NCI-H774 (cell line): Measurements from ENCODE around the gene HSH2D.

Experiments used
- DNase-seq: peaks from one replicate; lab custom pipeline; 2025; lab: John Stamatoyannopoulos, UW

HSH2D gene

DNA sequence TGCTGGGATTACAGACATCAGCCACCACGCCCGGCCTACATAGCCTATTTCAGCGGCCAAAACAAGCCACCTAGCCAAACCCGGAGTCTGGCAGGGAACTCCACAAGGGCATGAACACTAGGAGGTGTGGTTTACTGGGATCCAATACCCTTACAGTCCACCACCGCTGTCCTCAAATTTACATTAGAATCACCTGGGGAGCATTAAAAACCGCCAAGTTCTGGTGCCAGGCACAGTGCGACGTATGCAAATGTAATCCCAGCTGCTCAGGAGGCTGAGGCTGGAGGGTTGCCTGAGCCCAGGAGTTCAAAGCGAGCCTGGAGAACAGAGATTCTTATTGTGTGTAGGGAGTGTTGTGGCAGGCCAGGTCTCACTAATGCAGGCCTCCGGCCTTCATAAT, 50.0 kb downstream of the HSH2D start:
- DNase-seq = no peak

DNA sequence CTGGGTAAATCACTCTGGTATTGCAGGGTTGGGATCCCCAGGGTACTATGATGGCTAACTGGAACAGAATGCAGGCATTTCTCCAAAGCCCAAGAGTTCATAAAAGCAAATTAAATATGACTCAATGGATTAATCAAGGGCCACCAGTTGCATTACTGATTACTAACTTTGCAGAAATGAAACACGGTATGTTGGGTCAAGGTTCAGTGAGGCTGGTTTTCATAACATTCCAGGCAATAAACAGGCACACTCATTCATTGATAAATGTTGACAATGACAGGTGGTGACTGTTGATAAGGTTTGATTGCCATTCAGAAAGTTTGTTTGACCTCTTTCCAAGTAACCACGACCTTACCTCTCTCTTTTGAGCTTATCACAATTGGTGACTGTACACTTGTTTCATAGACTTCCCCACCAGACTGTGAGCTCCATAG, 53.7 kb downstream of the HSH2D start:
- DNase-seq = no peak

DNA sequence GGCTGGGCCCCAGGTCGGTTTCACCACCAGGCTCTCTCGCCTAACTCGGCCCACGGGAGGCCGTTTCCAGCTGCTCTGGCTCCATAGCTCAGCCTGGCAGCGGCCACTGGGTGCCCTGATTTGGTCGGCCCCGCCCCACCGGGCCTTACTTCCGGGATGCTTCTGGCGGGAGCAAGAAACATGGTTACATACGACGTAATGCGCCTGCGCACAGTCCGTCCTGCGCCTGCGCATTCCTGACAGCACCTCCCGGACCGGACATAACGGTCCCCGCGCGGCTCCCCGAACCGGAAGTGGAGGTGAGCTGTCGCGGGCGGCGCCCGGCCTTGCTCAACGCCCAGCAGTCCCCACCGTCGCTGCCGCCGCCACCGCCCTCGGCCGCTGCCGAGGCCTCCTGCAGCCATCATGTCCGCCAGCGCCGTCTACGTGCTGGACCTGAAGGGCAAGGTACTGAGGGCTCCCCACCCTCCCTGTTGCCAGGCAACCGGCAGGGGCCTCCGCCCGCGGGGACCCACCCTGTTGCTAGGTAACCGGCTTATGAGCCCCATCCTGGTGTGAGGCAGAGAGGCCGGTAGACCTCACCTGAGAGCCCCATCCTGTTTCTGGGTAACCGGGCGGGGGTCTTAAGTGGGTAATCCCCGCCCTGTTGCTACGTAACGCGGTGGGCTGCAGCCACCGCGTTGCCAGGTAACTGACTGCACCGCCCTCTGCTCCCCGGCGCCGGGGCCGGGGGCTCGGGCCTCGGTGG, 54.3 kb downstream of the HSH2D start, which contains the start of gene AP1M1:
Gene AP1M1 (plus strand): TSS at position 290 of the 748 bp plus-strand sequence. CDS start 116 bp downstream, at position 406.
- peak; percentile 96 for DNase-seq

DNA sequence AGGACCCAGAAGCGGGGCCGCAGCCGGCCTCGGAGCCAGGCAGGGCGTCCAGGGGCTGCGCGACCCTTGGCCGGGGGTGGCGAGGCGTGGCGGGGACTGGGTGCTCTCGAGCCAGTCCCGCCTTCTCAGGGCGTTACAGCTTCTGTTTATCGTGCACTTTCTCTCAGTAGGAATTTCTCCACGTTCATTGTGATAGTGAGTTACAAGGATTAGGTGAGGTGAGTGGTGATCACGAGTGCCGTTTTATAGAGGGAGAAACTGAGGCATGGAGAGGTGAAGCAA, 54.8 kb downstream of the HSH2D start:
- DNase-seq = no peak

DNA sequence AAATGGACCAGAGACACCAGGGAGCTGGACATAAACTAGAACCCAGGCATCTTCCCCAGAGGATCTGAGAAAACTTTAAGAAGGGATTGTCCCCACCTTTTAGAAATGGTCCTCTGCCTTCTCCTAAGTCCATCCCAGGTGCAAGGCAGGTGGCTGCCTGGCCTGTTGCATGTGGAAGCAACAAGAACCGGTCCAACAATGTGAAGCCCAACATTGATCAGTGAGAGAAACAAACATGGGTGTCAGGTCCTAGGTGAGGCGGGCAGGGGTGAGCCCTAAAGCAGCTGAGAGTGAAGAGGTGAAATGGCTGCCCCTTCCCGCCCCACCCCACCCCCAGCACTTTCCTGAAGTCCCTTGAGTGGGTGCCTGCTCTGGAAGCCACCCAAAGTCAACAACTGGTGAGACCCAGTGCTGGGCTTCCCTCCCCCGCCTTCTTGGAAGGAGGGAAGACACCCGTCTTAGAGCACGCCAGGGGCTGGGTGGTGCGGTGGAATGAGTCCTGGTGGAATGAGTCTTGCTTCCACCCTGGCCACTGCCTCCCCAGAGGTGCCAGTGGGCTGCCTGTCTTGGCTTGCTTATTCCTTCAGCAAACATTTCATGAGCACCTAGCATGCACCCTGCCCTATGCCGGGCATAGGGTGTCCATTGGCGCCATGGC, 55.9 kb downstream of the HSH2D start:
- no peak for DNase-seq

DNA sequence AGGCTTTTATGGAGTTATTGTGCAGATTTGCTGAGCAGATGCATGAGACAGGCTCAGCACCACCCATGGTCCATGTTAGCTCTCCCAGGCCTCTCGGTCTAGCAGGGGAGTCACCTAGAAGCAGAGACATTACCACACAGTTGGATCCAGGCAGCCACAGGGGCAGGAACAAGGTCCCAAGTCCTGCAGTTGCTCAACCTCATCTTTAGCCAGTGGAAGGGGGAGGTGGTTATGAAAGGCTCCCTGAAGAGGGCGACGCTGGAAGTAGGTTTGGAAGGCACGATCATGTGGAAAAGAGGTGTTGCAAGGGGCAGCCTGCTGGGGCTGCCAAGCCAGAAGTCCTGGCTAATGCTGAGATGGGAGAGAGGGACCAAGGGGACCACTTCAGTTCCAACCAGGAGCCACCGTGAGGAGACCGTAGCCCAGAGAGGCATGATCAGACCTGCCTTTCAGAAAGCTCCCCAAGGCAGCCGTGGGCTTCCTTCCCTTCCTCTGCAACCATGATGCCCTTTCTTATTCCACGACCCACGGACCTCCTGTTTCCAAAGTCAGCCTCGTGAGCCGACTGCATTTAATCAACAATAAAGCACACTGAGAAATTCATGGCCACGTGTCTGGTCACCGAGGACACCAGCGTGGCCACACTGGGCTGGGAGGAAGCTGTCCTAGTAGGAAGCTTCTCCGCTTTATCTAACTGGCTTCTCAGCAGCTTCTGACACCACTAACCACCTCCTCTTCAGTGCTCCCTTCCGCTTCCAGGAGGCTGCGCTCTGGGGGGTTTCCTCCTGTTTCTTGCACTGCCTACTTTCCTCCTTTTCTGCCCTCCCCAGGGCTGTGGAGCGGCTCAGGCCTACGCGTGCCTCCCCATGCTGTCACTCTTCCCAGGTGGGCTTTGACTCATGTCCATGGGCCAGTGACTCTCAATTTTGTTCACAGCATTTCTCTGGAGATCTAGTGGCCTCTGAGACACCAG, 56.8 kb downstream of the HSH2D start:
- DNase-seq = no peak

DNA sequence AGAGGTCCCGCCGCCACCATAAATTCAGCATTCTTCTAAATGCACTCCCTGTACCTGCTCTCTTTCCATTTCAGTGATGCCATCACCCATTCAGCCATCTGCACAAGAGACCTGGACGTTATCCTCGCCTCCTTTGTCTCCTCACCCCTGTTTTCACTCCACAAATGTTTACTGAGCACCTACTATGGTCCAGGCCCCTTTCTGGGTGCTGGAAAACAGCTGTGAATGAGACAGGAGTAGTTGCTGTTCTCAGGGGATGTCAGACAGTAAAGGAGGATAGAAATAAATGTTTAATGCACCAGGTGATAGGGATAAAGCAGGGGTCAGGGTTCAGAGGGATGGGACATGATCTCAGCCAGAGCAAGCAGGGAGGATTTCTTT, 57.5 kb downstream of the HSH2D start:
- DNase-seq = no peak

DNA sequence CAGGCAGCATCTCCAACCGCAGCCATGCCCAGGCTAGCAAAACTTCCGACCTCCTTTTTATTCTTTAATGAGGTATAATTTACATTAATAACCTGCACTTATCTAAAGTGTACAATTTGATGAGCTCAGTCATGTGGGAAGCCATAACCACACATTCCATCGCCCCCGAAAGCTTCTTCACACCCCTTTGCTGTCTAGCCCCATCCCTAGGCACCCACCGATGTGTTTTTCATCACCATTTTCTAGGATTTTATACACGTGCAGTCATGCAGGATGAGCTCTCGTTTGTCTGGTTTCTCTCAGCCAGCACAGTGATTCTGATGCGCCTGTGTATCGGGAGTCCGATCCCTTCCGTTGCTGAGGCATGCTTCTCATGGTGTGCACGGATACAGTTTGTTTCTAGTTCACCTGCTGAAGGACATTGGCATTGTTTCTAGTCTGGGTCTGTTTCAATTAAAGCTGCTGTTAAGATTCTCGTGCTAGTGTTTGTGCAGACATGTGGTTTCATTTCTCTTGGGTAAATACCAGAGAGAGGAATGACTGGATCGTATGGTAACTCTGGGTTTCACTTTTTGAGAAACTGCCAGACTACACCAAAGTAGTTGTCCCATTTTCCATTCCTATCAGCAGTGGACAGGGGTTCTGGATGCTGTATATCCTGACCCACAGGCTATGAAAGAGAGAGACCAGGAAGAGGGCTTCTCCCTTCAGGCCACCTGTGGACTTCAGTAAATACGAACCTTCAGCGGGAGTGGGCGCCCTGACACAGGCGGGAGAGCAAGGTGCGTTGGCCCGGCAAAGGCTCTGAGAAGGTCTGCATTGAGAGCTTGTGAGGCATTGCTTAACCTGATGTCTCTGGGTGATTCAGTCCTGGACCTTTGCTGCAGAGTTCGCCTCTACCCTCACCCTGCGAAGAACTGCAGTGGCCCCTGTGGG, 59.1 kb downstream of the HSH2D start:
- DNase-seq = no peak

DNA sequence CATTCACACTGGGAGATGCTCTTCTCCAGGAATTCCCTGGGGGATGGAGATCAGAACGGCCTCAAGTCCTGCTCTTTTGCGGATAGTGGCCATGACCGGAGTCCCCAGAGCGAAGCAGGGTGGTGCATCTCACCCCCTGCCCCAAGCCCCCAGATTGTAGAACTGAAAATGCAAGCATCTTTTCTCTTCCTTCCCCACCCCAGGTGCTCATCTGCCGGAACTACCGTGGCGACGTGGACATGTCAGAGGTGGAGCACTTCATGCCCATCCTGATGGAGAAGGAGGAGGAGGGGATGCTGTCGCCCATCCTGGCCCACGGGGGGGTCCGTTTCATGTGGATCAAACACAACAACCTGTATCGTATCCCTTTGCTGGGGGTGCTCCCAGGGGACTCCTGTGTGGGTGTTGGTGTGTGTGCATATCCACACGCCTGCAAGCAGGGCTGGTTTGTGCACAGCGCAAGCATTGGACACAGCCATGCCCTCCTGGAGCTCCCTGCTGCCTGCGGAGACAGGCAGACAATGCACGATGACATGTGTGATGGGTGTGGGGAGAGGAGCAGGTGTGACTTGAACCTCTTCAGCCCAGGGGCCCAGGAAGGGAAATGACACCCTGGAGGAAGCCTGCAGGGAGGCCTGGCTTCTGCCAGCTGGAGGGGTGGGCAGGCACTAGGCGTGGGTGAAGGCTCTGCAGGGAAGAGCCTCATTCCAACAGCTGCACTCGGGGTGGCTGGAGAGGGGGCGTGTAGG, 59.9 kb downstream of the HSH2D start:
- no peak for DNase-seq

DNA sequence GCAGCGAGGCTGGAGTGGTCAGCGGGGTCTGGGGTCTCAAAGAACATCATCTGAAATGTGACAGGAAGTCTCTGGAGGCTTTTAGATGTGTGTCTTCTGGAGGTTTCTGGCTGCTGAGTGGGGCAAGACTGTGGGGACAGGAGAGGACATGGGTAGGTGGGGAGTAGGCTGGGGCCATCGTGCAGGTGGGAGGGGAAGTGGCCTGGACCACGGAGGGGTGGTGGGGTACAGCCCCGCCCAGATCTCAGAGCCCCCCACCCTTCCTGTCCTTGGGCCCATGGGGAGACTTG, 60.5 kb downstream of the HSH2D start:
- DNase-seq = no peak

DNA sequence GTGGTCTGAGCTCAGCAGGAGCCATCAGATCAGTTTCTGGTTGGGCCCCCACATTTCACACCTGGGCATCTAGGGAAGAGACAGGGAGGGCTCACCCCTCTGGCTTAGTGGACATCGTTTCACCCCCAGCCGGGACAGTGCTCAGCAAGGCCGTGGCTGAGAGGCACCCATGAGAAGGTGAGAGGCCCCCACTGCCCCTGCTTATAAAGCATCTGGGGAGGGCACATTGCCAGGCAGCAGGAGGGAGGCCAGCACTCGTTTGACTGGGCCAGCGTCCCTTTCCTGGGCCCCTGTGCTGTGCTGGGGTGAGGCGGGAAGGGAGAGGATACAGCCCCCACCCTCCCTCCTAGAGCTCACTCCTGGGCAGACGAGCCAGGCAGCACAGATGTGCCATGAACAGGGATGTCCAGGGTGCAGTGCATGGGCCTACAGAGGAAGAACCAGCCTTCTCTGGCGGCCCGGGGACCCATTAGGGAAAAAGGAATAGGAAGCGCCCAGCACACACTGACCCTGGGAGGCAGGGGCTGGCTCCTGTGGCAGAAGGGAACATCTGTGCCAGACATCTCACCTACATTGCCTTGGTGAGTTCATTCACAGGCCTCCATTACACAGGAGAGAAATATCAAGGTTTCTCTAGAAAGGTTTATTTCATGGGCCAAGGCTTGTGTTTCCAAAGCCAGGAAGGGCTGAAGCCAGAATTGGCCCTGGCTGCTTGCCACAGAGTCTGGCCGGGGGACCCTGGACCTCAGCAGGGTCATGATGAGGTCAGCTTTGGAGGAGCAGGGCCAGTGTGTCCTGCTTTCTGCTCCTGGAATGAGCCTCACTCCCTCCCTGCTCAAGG, 61.9 kb downstream of the HSH2D start:
- no peak for DNase-seq

DNA sequence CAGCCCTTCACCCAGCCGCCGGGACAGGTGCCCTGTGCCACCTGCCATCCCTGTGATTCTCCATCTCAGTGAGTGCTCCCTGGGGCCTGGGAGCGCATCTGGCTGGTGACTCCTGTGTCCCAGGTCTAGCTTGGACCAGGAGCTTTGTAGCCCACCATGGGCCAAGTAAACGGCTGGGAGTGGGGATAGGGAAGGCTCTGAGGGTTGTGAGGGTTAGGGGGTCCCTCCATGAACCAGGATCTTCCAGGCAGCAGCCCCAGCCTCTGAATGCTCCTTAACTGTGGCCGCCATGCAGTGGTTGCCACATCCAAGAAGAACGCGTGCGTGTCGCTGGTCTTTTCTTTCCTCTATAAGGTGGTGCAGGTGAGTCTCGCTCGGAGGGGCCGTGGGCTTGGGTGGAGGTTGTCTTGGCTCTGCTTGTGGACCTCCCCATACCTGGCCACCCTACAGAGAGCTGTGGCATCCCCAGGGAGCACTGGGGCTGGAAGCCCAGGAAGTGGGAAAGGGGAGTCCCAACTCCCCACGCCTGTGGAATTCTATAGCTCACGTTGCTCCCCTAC, 62.6 kb downstream of the HSH2D start:
- no peak for DNase-seq

DNA sequence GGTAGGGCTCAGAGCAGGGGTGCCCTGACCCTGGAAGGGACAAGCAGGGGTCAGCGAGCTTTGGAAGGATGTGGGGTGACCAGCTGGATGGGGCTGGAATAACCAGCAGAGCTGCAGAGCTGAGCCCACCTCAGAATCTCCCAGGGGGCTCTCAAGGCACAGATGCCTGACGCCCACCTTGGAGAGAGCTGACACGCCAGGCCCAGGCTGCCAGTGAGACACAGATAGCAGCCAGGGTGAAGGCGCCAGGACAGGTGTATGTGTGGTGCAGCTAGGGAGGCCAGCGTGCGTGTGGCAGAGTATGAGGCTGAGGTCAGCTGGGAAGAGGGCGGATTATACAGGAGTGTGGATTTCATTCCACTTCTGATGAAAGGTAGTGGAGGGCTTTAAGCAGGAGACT, 63.2 kb downstream of the HSH2D start:
- DNase-seq = no peak

DNA sequence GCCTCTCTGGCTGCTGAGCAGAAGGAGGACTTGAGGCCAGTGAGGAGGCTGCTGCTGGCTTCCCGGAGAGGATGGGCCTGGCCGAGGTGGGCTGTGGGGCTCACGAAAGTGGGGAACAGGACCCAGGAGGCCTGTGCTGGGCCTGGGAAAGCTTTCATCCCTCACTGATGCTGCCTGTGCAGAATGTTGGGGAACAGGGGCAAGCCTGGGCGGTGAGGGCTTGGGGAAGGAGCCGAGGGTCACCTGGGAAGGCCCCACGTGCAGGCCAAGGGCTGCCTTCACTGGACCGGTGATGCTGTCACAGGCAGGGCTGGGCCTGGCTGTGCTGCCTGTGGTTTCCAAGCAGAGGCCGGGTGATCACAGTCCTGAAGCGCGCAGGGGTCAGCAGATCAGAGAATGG, 63.6 kb downstream of the HSH2D start:
- DNase-seq = no peak

DNA sequence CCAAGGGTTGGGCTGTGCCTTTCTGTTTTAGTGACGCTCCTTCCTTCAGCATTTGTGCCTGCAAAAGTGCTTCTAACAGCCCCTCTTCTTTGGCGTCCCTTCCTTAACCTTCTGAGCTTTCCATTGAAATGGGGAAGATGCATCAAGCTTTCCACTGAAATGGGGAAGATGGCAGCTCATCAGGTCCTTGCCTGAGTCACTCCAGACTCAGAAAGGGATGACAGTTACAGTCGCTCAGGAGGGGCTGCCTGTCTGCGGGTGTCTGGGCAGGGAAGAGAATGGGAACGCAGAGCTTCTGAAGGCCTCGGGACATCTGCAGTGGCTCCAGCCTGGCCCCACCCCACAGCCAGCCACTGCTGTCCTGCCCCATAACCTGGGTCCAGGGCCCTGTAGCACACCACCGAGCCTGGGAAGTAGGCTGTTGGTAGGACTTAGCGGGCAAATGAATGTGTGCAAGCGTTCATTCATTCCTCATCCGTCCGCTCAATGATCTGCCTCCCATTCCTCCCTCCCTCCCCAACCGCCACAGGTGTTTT, 64.1 kb downstream of the HSH2D start:
- no peak for DNase-seq
